SH-SY5Y (cell line): Measurements from ENCODE around the gene IQCK.

Experiments used
- GATA2 ChIP-seq: IDR thresholded peaks from 2 replicates; pipeline ENCODE4 v1.6.1; 2011; ENCODE audit warnings: mild to moderate bottlenecking, low read depth, low read length
- GATA3 ChIP-seq: IDR thresholded peaks from 2 replicates; pipeline ENCODE4 v1.6.1; 2011; ENCODE audit warnings: low read depth, mild to moderate bottlenecking, low read length, moderate library complexity

DNA sequence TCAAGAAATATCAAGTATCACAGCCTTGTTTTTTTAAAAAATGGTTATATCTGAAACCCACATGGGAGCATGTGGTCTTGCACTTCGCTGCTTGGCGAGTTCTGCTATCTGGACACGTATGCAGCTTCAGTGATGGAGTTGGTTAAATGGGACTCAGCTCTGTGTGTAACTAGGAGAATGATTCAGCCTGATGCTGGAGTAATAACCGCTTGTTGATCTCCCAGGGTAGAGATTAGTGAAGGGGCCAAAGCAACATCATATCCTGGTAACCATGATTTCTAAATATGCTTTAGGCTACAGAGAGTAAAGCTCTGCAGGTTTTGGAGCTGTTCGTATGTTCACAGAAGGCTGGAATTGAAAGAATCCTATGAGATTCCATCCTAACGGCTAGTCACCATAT, 63.2 kb downstream of the IQCK start:
- TF ChIP-seq GATA2 (no peak), GATA3 (no peak)
